Gastrocnemius medialis (tissue), 4 donors: ENCODE results near the gene HLA-DQB1.

Experiments used
- CTCF ChIP-seq, 5 experiments: fragments of 450-650 bp in 3 of 5; fragments of 200-600 bp in 2 of 5; sonication (generic) in 2 of 5; IDR thresholded peaks in 4 of 5; conservative IDR thresholded peaks in 1 of 5; 1 replicate in 4 of 5; 2 replicates in 1 of 5; pipeline ENCODE4 v1.5.1; 2016 to 2019; ENCODE audit warnings: antibody characterized with exemption in 5 of 5, mild to moderate bottlenecking in 3 of 5, moderate library complexity in 3 of 5
- POLR2A ChIP-seq, 2 donors: fragments of 450-650 bp; IDR thresholded peaks; one replicate each; pipeline ENCODE4 v1.6.1; 2017; ENCODE audit warnings: antibody characterized with exemption in 2 of 2, mild to moderate bottlenecking in 2 of 2, moderate library complexity in 2 of 2

GRCh38 chr6:32621372-32621771, 45.1 kb downstream of the HLA-DQB1 start:
- TF ChIP-seq CTCF (IDR thresholded peaks at IDR 0.05 in 4 of 5, conservative IDR thresholded peaks at IDR 0.05 in 1 of 5) (no peak), POLR2A (IDR thresholded peaks at IDR 0.05) (no peak)
